DOHH2 (cell line): ENCODE measurements around the gene CDC25C.

ENCODE experiments used
- H3F3A ChIP-seq: fragments of 200-600 bp; sonication (generic), shearing (Covaris generic); 2 replicates; pipeline ENCODE4 v1.6.0; 2016; ENCODE audit warnings: antibody characterized with exemption, mild to moderate bottlenecking; ENCODE audit not compliant: control insufficient read depth, insufficient read depth
- H3K27ac ChIP-seq: fragments of 200-600 bp; sonication (generic); 2 replicates; pipeline ENCODE4 v1.5.1; 2014; ENCODE audit warnings: low read depth, mild to moderate bottlenecking, low read length, moderate library complexity
- H3K27me3 ChIP-seq: fragments of 200-600 bp; sonication (generic); 2 replicates; pipeline ENCODE4 v1.6.1; 2014; ENCODE audit warnings: mild to moderate bottlenecking, low read length, mixed read lengths; ENCODE audit not compliant: control insufficient read depth
- H3K36me3 ChIP-seq: fragments of 200-600 bp; sonication (generic); 2 replicates; pipeline ENCODE4 v1.6.1; 2014; ENCODE audit warnings: mild to moderate bottlenecking, low read length, moderate library complexity, mixed read lengths; ENCODE audit not compliant: control insufficient read depth
- H3K4me1 ChIP-seq: fragments of 200-600 bp; sonication (generic); 2 replicates; pipeline ENCODE4 v1.6.1; 2014; ENCODE audit warnings: mild to moderate bottlenecking, low read length, mixed read lengths; ENCODE audit not compliant: control insufficient read depth
- H3K4me2 ChIP-seq: fragments of 200-600 bp; sonication (generic); 2 replicates; pipeline ENCODE4 v1.6.0; 2014; ENCODE audit warnings: mild to moderate bottlenecking, low read length, moderate library complexity
- H3K4me3 ChIP-seq: fragments of 200-600 bp; sonication (generic); 2 replicates; pipeline ENCODE4 v1.5.1; 2014; ENCODE audit warnings: mild to moderate bottlenecking, low read length, mixed read lengths
- H3K79me2 ChIP-seq: fragments of 200-600 bp; sonication (generic); 2 replicates; pipeline ENCODE4 v1.6.1; 2014; ENCODE audit warnings: mild to moderate bottlenecking, low read length, mixed read lengths; ENCODE audit not compliant: control insufficient read depth
- H3K9me2 ChIP-seq: fragments of 200-600 bp; sonication (generic); replicated peaks from 2 replicates; pipeline ENCODE4 v1.6.1; 2014; ENCODE audit warnings: mild to moderate bottlenecking, low read length, mixed read lengths; ENCODE audit not compliant: control insufficient read depth
- H3K9me3 ChIP-seq: fragments of 200-600 bp; sonication (generic); 2 replicates; pipeline ENCODE4 v1.6.1; 2014; ENCODE audit warnings: antibody characterized with exemption, low read length, mixed read lengths; ENCODE audit not compliant: control insufficient read depth, insufficient read depth
- H4K20me1 ChIP-seq: fragments of 200-600 bp; sonication (generic); 2 replicates; pipeline ENCODE4 v1.6.0; 2014; ENCODE audit warnings: low read depth, mild to moderate bottlenecking, antibody characterized with exemption, low read length, moderate library complexity; ENCODE audit not compliant: control insufficient read depth, insufficient read depth
- CTCF ChIP-seq: fragments of 200-600 bp; sonication (generic); IDR thresholded peaks from one replicate; pipeline ENCODE4 v1.5.1; 2014; ENCODE audit warnings: antibody characterized with exemption, mild to moderate bottlenecking, low read depth, low read length; ENCODE audit not compliant: poor library complexity, severe bottlenecking
- EZH2phosphoT487 ChIP-seq: fragments of 200-600 bp; sonication (generic); IDR thresholded peaks from 2 replicates; pipeline ENCODE4 v1.6.1; 2017; ENCODE audit warnings: borderline replicate concordance, mild to moderate bottlenecking, antibody characterized with exemption, low read length, moderate library complexity, mixed read lengths

CDC25C gene

GRCh38 chr5:138246822-138247221 is 84.8 kb downstream of the CDC25C start:
- peaks cover 22% of the 10 kb centered on the region for H3K27me3 ChIP-seq
- H3K27ac ChIP-seq: no peak overlapping the region
- H3K4me1 ChIP-seq: no peaks in the 10 kb centered on the region
- no peak overlapping the region for H3K4me3 ChIP-seq
- H3K9me2 ChIP-seq: no peaks in the 10 kb centered on the region
- H3K79me2 ChIP-seq: no peaks in the 10 kb centered on the region
- no peaks in the 10 kb centered on the region for H3K9me3 ChIP-seq
- no peak overlapping the region for H3K4me2 ChIP-seq
- no peak for TF ChIP-seq EZH2phosphoT487
- TF ChIP-seq CTCF: no peak
- no peaks in the 10 kb centered on the region for H3K36me3 ChIP-seq
- H4K20me1 ChIP-seq: no peaks in the 10 kb centered on the region
- H3F3A ChIP-seq: no peaks in the 10 kb centered on the region

GRCh38 chr5:138246334-138246733 is 85.3 kb downstream of the CDC25C start:
- Histone ChIP-seq H3K9me3 (no peaks in the 10 kb centered on the region), H4K20me1 (no peaks in the 10 kb centered on the region), H3K4me3 (no peak overlapping the region), H3K4me2 (no peak overlapping the region), H3K36me3 (no peaks in the 10 kb centered on the region), H3K79me2 (no peaks in the 10 kb centered on the region), H3F3A (no peaks in the 10 kb centered on the region), H3K9me2 (no peaks in the 10 kb centered on the region), H3K27ac (no peak overlapping the region), H3K4me1 (0 out of 2 replicates have a peak, but pooled peaks cover 2% of the 10 kb centered on the region), H3K27me3 (peaks cover 27% of the 10 kb centered on the region)
- TF ChIP-seq CTCF (no peak), EZH2phosphoT487 (no peak)

- Histone ChIP-seq H3K9me3 (no peaks in the 10 kb centered on the region), H3K9me2 (no peaks in the 10 kb centered on the region), H3K79me2 (no peaks in the 10 kb centered on the region), H3F3A (no peaks in the 10 kb centered on the region), H3K27ac (no peak overlapping the region), H3K4me3 (no peak overlapping the region), H4K20me1 (no peaks in the 10 kb centered on the region), H3K4me2 (no peak overlapping the region), H3K36me3 (no peaks in the 10 kb centered on the region), H3K27me3 (peaks cover 33% of the 10 kb centered on the region), H3K4me1 (peaks cover 5% of the 10 kb centered on the region; the same call in 1 of the 2 replicates)
- no peak for TF ChIP-seq EZH2phosphoT487
- TF ChIP-seq CTCF: no peak
These were observed 85.9 kb downstream of the CDC25C start for GRCh38 chr5:138245717-138246116.

GRCh38 chr5:138243794-138244193 is 87.8 kb downstream of the CDC25C start:
- Histone ChIP-seq H3K9me3 (no peaks in the 10 kb centered on the region), H3K79me2 (no peaks in the 10 kb centered on the region), H3K27me3 (peaks cover 45% of the 10 kb centered on the region), H3K27ac (no peak overlapping the region), H3F3A (no peaks in the 10 kb centered on the region), H3K4me2 (no peak overlapping the region), H3K36me3 (no peaks in the 10 kb centered on the region), H4K20me1 (no peaks in the 10 kb centered on the region), H3K9me2 (no peaks in the 10 kb centered on the region), H3K4me1 (peaks cover 6% of the 10 kb centered on the region; the same call in 1 of the 2 replicates), H3K4me3 (no peak overlapping the region)
- no peak for TF ChIP-seq CTCF
- TF ChIP-seq EZH2phosphoT487: no peak
